HepG2 (cell line): Measurements from ENCODE around the gene ERCC5. TPM values are rescaled to one million over a fixed set of nuclear protein-coding genes. Genes with fewer than 3 reads are reported as not detected.

Experiments
- ATAC-seq: fragments of 200-7000 bp; cut with Tn5 transposase; 3 replicates; pipeline ENCODE4 v1.9.1; 2020; ENCODE audit warnings: mild to moderate bottlenecking, moderate library complexity
- BruUV-seq: library from RNA; stranded (reverse); fragments of 400-500 nt; replicated peaks from 2 replicates; lab custom pipeline; 2021; lab: Mats Ljungman, UMichigan
- CTCF ChIA-PET: fragments of 300-600 bp; formaldehyde crosslinking; extraction: SDS; loops from one replicate; lab custom pipeline; 2021; ENCODE audit warnings: low total read pairs, inconsistent platforms, low intra/inter-chr PET ratio; lab: Yijun Ruan, JAX
- POLR2A ChIA-PET: fragments of 350-600 bp; sonication (Branson Sonifier 250); formaldehyde crosslinking; loops from one replicate; lab custom pipeline; 2020; ENCODE audit warnings: antibody characterized with exemption, inconsistent platforms; lab: Yijun Ruan, JAX
- DNase-seq: peaks from one replicate; pipeline ENCODE4 v3.0.0-alpha.2; 2015; ENCODE audit warnings: low spot score
- FAIRE-seq: peaks from 3 replicates; lab custom pipeline; 2011; peaks lifted over from hg19 to GRCh38; lab: Jason Lieb, UNC
- H2AFZ ChIP-seq: one replicate; pipeline ENCODE4 v1.6.1; 2011; ENCODE audit warnings: low read length, inconsistent platforms
- H3K27ac ChIP-seq: fragments of 300-600 bp; 3 replicates; pipeline ENCODE4 v1.8.0; 2011; ENCODE audit warnings: mixed run types, mild to moderate bottlenecking, mixed read lengths, low read length, inconsistent platforms; ENCODE audit not compliant: insufficient read depth; ENCODE audit errors: extremely low read length
- H3K27me3 ChIP-seq, 2 experiments: fragments of 200-600 bp in 1 of 2; 2 replicates in 1 of 2; 3 replicates in 1 of 2; pipeline versions ENCODE4 v1.6.0 to v1.8.0; 2011; ENCODE audit warnings: low read length in 2 of 2, mild to moderate bottlenecking in 2 of 2, moderate library complexity in 2 of 2, inconsistent platforms in 1 of 2; ENCODE audit not compliant: insufficient read depth in 2 of 2, control insufficient read depth in 1 of 2
- H3K36me3 ChIP-seq, 2 experiments: fragments of 200-600 bp in 1 of 2; replicated peaks in 1 of 2; 2 replicates in 1 of 2; 3 replicates in 1 of 2; pipeline versions ENCODE4 v1.5.1 to v1.8.0; 2011; ENCODE audit warnings: low read length in 2 of 2, inconsistent platforms in 1 of 2; ENCODE audit not compliant: insufficient read depth in 2 of 2, control insufficient read depth in 1 of 2
- H3K4me1 ChIP-seq: 2 replicates; pipeline ENCODE4 v1.5.1; 2012; ENCODE audit warnings: low read length, inconsistent platforms; ENCODE audit not compliant: insufficient read depth
- H3K4me2 ChIP-seq: 2 replicates; pipeline ENCODE4 v1.6.0; 2011; ENCODE audit warnings: low read depth, low read length, inconsistent platforms
- H3K4me3 ChIP-seq, 3 experiments: fragments of 200-600 bp in 1 of 3; sonication (generic), shearing (Covaris generic) in 1 of 3; replicated peaks in 1 of 3; 2 replicates each; pipeline ENCODE4 v1.5.1; 2011 to 2016; ENCODE audit warnings: low read length in 3 of 3, inconsistent platforms in 2 of 3, low read depth in 2 of 3, mild to moderate bottlenecking in 2 of 3, control low read depth in 1 of 3, mixed read lengths in 1 of 3; ENCODE audit not compliant: insufficient read depth in 1 of 3
- H3K79me2 ChIP-seq: one replicate; pipeline ENCODE4 v1.6.1; 2011; ENCODE audit warnings: low read length, inconsistent platforms; ENCODE audit not compliant: insufficient read depth
- H3K9ac ChIP-seq: 2 replicates; pipeline ENCODE4 v1.6.0; 2011; ENCODE audit warnings: mild to moderate bottlenecking, low read depth, low read length, inconsistent platforms; ENCODE audit not compliant: insufficient read depth
- H3K9me3 ChIP-seq: 2 replicates; pipeline ENCODE4 v1.5.1; 2012; ENCODE audit warnings: mild to moderate bottlenecking, low read length
- H4K20me1 ChIP-seq: 2 replicates; pipeline ENCODE4 v1.6.0; 2011; ENCODE audit warnings: inconsistent platforms, mild to moderate bottlenecking, low read length, moderate library complexity; ENCODE audit not compliant: insufficient read depth
- PRDM4 ChIP-seq: sonication (generic); formaldehyde crosslinking; IDR thresholded peaks from 2 replicates; pipeline ENCODE4 v1.9.0; 2021; ENCODE audit warnings: missing genetic modification reagents, borderline replicate concordance
- ZNF180 ChIP-seq: sonication (generic); formaldehyde crosslinking; IDR thresholded peaks from 2 replicates; pipeline ENCODE4 v1.4.0; 2020; ENCODE audit warnings: low read depth, missing genetic modification reagents, borderline replicate concordance
- ZNF513 ChIP-seq: sonication (generic); formaldehyde crosslinking; conservative IDR thresholded peaks from 2 replicates; pipeline ENCODE4 v1.5.0; 2020; ENCODE audit warnings: missing genetic modification reagents
- ZNF543 ChIP-seq: sonication (generic); formaldehyde crosslinking; IDR thresholded peaks from 2 replicates; pipeline ENCODE4 v1.4.0; 2020; ENCODE audit warnings: mild to moderate bottlenecking, missing genetic modification reagents
- in situ Hi-C: cut with HindIII; loops from 2 replicates; pipeline ENCODE4 v1.10.0; 2017; ENCODE audit warnings: low pct_unique_long_range_greater_than_20kb; ENCODE audit not compliant: extremely low pct_ligation_motif_present
- intact Hi-C: fragments of 100-400 bp; cut with micrococcal nuclease; formaldehyde crosslinking; loops from one replicate; pipeline ENCODE4 v1.10.0; 2022; ENCODE audit not compliant: unreplicated experiment
- polyA plus RNA-seq, 8 experiments: library from polyadenylated mRNA; depleted of rRNA in 3 of 8; stranded (reverse) in 7 of 8; unstranded in 1 of 8; fragments of >200 nt; fragmentation: Illumina TruSeq in 4 of 8; extraction: Trizol in 4 of 8; gene quantifications; 2 replicates each; pipeline versions ENCODE4 v1.2.1 to v1.2.3, GENCODE V29; 2011 to 2016; ENCODE audit warnings: low read depth in 4 of 8, missing spikeins in 1 of 8, mixed read lengths in 1 of 8; ENCODE audit not compliant: insufficient read depth in 1 of 8
- total RNA-seq, 5 experiments: library from RNA; depleted of rRNA; stranded (reverse); fragments of >200 nt; fragmentation: Illumina TruSeq; extraction: Trizol; gene quantifications; 2 replicates each; pipeline ENCODE4 v1.2.3, GENCODE V29; 2016; ENCODE audit warnings: low read depth in 1 of 5

The ERCC5 gene
- total and polyA plus RNA-seq, 2 of the 13 experiments (the other 11 are each of a cell fraction or from before 2014, with no cell fraction given) = 12.9 to 35.5 TPM

- BruUV-seq = no TSS peak
- H3K27ac ChIP-seq = no peak overlapping the region
- peaks cover 61% of the 10 kb centered on the region for H3K4me1 ChIP-seq
- ATAC-seq (no peak), DNase-seq (no peak), FAIRE-seq (no peak)
- no peaks in the 10 kb centered on the region for H3K27me3 ChIP-seq
- H3K4me2 ChIP-seq = no peak overlapping the region
- TF ChIP-seq ZNF180 (CRISPR knock-in tag) = no peak
- no peak for TF ChIP-seq ZNF543
- no peak for TF ChIP-seq PRDM4
- TF ChIP-seq ZNF513 (CRISPR knock-in tag) = no peak
- no peak overlapping the region for H2AFZ ChIP-seq
- H3K9me3 ChIP-seq = no peaks in the 10 kb centered on the region
- intact Hi-C loops = loop anchor here (2.0 kb wide), 1 partner anchor 30 kb away; no protein-coding TSS in a partner anchor
- no peak overlapping the region for H3K4me3 ChIP-seq
- CTCF ChIA-PET = no interaction called here
- no peak overlapping the region for H3K9ac ChIP-seq
- no peaks in the 10 kb centered on the region for H3K79me2 ChIP-seq
- no peaks in the 10 kb centered on the region for H4K20me1 ChIP-seq
- in situ Hi-C loops = loop anchor here (25.0 kb wide), 1 partner anchor 236 kb away; no protein-coding TSS in a partner anchor
- H3K36me3 ChIP-seq = no peaks in the 10 kb centered on the region
- POLR2A ChIA-PET = no interaction called here
These were observed 55.2 kb downstream of the ERCC5 start for GRCh38 chr13:102901056-102901455.
